ENCODE data around the gene SHC2.

- no peak for TF ChIP-seq CTCF (IDR thresholded peaks at IDR 0.05)
- no peak for TF ChIP-seq POLR2AphosphoS5 (IDR thresholded peaks at IDR 0.05)
- TF ChIP-seq POLR2A (IDR thresholded peaks at IDR 0.05), result no peak
- TF ChIP-seq EP300 (IDR thresholded peaks at IDR 0.05), result no peak
These were observed 34.2 kb upstream of the SHC2 start for GRCh38 chr19:495081-495401.
